NB4 (cell line): ENCODE results near the gene PLCH2.

Experiments
- MYC ChIP-seq: IDR thresholded peaks from 2 replicates; pipeline ENCODE4 v1.6.1; 2011; ENCODE audit warnings: low read depth, low read length
- POLR2A ChIP-seq: IDR thresholded peaks from 2 replicates; pipeline ENCODE4 v1.6.1; 2011; ENCODE audit warnings: mild to moderate bottlenecking; ENCODE audit not compliant: insufficient read length; ENCODE audit errors: extremely low read depth
- TF ChIP-seq, protein P1 (sequence below): IDR thresholded peaks from one replicate; pipeline ENCODE4 v1.5.1; 2012; ENCODE audit warnings: low read depth, low read length
- TF ChIP-seq, protein P2 (sequence below): IDR thresholded peaks from 2 replicates; pipeline ENCODE4 v1.6.1; 2011; ENCODE audit warnings: low read depth, low read length

DNA sequence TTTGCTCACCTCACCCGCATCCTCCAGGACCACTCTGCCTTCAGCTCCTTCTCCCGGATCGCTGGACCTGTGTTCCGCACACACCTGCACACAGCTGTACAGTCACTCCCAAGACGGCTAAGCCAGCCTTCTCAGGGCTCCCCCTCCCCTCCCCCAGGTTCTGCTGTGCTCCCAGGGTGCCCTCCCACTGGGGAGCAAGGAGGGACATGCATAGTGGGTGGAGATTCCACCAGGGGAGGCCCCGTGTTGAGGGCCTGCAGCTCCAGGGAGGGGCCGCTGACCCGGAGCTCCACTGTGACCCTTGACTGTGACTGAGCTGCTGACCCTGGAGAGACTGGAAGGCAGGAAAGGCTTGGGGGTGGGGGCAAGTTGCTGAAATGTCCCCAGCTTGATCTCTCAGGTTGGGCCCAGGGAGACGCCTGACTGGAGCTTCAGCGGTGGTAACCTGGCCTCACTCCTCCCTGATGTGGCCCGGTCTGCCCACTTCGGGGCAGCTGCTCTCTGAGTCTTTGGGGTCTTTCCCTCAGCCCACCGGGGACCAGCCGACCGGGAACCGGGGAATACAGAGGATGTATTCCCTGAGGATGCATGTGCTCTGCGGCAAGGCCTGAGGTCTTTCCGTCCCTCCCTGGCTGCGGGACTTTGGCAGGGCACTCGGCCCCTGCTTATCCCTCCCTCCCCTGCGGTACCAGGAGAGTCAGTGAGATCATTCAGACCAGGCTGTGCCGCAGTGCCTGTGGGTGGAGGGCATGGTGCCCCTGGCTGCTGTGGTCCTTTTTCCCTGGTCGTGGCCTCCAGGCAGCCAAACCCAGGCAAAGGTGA is 28.6 kb upstream of the PLCH2 start:
- TF ChIP-seq, protein P1, sequence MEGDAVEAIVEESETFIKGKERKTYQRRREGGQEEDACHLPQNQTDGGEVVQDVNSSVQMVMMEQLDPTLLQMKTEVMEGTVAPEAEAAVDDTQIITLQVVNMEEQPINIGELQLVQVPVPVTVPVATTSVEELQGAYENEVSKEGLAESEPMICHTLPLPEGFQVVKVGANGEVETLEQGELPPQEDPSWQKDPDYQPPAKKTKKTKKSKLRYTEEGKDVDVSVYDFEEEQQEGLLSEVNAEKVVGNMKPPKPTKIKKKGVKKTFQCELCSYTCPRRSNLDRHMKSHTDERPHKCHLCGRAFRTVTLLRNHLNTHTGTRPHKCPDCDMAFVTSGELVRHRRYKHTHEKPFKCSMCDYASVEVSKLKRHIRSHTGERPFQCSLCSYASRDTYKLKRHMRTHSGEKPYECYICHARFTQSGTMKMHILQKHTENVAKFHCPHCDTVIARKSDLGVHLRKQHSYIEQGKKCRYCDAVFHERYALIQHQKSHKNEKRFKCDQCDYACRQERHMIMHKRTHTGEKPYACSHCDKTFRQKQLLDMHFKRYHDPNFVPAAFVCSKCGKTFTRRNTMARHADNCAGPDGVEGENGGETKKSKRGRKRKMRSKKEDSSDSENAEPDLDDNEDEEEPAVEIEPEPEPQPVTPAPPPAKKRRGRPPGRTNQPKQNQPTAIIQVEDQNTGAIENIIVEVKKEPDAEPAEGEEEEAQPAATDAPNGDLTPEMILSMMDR = no peak
- TF ChIP-seq POLR2A = no peak
- TF ChIP-seq, protein P2, sequence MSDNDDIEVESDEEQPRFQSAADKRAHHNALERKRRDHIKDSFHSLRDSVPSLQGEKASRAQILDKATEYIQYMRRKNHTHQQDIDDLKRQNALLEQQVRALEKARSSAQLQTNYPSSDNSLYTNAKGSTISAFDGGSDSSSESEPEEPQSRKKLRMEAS = no peak
- TF ChIP-seq MYC = no peak
